ENCODE results near the gene SLC8A1.
A peak's percentile ranks its signal among the peaks of the same experiment; 100 is the strongest.

The SLC8A1 gene

DNA sequence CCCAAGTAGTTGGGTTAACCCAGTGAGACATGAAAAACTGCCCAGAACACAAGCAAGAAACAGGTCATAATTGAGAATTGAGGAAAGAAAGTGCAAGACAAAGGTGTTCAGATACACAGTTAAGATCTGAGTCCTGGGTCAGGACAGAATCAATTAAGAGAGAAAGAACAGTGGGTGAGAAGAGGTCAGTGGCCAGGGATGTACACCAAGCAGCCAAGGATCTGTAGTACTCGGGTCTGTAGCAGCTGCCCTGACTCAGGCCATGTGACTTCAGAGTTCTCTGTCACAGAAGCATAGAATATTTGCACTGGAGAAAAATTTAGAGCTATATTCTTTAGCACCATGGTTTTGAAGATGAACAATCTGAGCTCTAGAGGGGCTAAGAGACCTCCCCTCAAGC is 141.6 kb downstream of the SLC8A1 start:
- DNase-seq (ENCODE audit: low read depth): no peak

DNA sequence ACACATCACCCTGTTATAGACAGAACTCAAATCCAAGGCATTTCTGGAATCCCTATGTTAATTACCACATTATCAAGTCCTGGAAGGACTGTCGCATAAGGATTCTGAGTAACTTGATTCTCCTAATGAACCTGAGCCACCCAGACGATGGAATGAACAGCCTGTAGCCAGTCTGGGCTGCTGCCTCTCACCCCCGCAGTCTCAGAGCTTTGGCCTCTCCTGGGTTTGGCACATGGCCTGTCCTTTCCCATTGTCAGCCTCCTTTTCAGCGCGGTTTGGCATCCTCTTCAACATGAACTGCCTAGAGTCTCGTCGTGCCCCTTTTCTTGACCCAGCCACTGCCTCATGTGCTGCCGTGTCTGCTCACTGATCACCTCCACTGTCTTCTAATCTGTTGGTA is 147.6 kb downstream of the SLC8A1 start:
- no peak for DNase-seq (ENCODE audit: low read depth)

DNA sequence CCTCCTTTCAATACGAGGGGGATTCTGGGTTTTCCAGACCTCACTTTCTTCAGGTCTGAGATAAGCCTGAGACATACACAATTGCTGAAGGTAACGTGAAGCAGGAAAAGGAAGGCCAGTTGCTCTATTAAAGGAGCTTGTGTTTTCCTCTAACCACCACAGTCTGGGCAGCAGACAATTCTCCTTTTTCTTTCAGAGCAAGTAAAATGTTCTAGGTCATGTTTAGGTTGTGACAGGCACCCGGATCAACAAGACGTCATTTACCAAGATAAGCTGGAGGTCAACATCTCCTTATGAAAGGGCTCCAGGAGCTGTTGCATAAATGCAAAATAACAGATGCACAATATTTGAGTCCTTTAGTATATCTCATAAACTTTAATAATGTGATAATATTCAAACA is 148.1 kb downstream of the SLC8A1 start:
- no peak for DNase-seq (ENCODE audit: low read depth)

DNA sequence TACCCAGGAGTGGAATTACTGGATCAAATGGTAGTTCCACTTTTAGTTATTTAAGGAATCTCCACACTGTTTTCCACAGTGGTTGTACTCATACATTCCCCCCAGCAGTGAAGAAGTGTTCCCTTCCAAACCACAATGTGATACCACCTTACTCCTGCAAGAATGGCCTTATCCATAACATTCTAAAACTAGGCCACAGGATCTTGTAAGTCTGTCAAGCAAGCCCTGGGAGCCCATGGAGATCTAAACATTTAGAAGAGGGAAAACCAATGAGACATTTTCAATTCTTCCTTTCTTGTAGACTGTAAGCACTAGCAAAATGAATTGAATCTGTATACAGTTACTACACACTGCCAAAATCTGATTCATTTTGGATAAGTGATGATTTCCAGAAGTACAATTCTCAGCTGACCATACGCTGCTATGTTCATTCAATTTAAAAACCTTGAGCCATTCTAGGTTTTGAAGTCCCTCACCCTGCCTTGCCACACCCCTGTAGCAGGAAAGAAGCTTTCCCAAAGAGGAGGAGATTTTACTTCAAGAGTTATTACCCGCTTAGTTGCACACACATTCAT is 149.1 kb downstream of the SLC8A1 start:
- DNase-seq (ENCODE audit: low read depth): no peak

DNA sequence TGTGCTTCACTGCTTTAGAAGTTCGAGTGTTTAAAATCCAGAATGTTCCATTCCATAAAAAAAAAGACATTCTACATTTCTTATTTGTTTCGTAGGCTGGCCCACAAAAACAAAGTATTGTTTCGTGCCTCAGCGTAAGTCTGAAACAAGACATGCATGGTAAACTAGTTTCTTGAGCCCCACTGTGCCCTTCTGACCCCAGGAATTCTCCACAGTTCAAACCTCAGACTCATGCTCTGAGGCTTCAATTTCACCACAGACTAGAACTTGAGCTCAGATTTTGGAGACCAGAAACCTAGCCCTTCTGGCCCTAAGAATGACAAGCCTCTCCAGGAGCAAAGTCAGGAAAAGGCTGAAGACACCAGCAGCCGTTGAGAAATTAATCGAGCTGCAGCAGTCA is 151.5 kb downstream of the SLC8A1 start:
- no peak for DNase-seq (ENCODE audit: low read depth)

DNA sequence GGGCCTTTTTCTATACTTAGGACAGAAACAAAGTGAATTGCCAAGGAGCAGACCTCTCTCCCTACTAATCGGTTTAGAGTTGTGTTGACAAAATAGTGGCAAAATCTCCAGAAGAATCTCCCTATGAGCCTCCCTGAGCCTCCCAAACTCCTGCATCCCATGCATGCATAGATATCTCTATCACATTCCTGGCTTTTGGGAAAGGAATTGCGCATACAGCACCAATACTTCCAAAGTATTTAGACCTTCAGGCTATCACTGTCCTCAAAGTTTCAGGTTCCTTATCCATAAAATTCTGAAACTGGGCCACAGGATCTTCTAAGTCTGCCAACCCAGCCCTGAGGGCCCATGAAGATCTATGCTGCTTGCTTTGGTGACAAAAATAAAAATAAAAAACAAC is 152.1 kb downstream of the SLC8A1 start:
- no peak for DNase-seq (ENCODE audit: low read depth)

DNA sequence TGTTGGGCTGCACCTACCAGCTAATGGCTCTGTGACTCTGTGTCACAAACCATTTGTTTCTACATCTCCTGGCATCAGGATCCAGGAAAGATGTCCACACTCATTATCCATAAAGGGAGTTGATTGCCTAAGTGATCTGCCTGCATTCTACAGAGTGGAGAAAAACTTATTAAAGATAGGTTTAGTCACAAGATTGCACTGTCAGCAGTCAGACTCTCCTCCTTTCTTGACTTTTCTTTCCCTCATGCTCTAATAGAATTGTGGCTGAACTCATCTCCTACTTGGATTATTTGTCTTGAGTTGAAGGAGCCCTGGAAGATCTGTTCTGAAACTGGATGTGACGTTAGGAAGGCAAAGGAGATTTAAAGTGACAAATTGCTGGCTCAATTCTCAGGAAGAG is 152.7 kb downstream of the SLC8A1 start:
- no peak for DNase-seq (ENCODE audit: low read depth)

DNA sequence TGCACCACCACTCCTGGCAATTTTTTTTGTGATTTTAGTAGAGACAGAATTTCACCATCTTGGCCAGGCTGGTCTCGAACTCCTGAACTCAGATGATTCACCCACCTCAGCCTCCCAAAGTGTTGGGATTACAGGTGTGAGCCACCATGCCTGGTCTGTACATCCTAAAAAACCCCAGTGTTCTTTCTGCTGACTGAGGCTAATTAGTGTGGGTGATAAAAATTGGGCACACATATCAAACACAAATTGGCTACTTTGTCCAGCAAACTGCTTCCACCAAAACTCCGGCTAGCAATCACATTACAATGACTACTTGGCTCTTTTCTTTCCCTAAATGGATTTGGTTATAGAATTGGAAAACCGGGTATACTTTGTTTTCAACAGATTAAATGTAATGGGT is 153.9 kb downstream of the SLC8A1 start:
- DNase-seq (ENCODE audit: low read depth): no peak

DNA sequence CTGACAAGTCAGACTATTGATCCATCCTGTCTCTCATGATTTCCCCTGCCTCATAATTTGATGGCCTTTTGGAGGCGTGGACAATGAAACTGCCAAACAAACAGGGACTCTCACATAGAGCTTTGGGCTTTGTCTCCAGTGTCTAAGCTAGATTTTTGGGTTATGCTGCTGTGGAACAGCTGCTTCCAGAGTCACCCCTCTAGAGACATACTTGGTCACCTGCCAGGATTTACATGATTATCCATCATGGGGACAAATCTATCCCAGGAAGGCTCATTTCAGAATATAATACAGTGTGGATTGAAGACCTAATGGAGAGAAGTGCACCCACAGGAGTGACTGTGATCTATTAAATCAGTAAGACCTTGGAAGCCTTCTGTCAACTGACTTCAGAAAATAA is 159.6 kb downstream of the SLC8A1 start:
- DNase-seq (ENCODE audit: low read depth): no peak

DNA sequence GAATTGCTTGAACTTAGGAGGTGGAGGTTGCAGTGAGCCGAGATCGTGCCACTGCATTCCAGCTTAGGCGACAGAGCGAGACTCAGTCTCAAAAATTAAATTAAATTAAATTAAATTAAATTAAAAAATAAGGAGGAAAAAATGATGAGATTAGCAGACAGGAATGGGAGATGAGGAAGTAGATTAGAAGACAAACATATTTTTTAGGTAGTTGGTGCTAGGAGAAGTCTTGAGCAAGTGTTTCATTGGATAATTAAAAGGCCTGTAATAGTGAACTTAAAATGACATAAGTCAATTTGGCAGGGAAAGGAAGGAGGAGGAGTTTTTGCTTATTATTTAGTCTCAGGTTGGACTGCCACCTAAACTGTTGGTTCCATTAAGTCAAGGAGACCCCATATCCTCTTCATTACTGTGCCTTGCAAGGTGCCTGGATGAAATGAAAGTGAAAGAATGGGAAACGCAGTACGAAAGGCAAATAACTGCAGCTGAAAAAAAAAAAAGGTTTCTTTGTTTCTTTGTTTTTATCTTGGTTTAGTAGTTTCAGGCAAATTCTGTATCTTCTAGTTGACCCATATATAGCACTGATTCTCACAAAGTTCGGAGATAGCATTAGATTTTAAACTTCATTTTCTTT is 162.0 kb downstream of the SLC8A1 start:
- no peak for DNase-seq (ENCODE audit: low read depth)

DNA sequence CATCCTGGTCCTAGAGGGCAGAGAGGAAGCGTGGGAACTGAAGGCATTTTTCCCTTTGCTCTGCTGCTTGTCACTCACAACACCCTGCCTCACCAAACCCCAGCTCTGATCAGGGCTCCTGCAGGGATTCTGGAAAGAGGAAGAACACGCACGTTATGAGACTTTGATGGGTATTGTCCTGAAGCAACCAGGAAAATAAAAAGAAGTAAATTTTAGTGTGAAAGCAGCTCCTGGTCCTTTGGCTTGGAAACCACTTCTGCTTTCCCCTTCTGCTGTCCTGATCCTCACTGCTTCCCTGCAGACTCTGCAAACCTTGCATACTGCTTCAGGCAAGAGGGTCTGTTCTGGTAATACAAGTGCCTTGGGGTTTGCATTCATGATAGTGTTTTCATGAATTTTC is 164.1 kb downstream of the SLC8A1 start:
- DNase-seq (ENCODE audit: low read depth): no peak

DNA sequence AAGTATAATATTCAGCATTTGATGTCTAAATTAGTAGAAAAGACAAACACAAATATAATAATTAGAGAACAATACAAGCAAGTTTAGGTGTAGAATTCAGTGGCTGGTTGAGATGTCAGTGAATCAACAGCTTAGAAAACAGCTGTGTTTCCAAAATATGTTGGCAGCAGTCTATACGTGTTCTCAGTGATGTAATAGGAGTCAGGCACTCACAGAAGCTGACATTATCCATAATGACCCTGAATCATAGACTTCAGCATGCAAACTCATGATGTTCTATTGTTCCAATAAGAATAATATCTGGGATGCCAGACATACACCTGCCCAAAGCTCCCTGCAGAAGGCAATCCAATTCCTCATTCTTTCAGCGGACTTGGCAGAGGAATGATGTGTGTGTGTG is 164.7 kb downstream of the SLC8A1 start:
- DNase-seq (ENCODE audit: low read depth): no peak

DNA sequence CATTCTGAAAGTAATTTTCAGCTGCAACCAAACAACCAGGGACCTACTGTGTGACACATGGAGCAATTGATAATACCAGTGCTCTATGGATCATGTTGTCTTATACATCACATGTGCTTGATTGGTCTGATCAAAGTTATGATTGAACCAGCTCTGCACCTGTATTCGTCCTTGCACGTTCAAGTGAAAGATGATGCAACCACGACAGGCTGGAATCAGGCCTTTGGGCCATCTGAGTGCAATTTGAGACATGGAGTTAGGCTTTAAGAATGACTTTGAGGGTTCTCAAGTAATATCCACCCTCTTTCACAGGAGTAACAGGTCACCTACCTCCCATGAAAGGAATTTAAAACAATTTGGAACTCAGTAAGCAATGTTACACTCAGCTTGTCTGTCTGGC is 165.2 kb downstream of the SLC8A1 start:
- no peak for DNase-seq (ENCODE audit: low read depth)

DNA sequence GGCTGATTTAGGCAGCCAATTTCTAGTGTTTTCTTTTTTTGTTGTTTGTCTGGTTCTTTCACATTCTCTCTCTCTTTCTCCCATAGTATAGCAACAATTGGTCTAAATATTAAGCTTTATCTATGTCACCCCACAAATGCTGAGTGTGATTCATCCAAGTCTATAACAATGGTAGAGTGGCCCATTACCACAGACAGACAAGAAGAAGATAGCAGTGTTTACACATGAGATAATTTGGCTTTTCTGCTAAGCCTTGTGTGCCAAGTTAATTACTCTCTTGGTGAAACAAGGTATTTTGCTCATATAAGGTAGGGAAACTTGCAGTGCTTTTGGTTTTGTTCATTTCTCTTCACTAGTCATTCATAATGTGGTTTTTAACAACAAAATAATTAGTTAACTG is 166.5 kb downstream of the SLC8A1 start:
- DNase-seq (ENCODE audit: low read depth): no peak

DNA sequence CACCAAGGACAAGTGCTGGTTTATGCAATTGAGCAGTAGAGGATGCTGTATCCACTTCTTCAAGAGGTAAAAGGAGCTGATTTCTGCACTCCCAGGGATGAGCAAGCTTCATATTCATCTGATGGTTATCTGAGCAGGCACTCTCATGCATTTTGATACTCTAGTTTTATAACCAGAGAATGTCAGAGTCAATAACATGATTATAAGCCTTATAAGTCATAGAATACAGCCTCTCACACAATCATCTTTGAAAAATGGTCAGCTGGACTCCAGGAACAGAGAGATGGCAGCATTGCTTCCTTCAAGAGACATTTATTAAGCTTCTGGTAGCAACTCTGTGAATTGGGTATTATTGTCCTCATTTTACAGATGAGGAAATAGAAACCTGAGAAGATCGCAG is 167.1 kb downstream of the SLC8A1 start:
- no peak for DNase-seq (ENCODE audit: low read depth)

DNA sequence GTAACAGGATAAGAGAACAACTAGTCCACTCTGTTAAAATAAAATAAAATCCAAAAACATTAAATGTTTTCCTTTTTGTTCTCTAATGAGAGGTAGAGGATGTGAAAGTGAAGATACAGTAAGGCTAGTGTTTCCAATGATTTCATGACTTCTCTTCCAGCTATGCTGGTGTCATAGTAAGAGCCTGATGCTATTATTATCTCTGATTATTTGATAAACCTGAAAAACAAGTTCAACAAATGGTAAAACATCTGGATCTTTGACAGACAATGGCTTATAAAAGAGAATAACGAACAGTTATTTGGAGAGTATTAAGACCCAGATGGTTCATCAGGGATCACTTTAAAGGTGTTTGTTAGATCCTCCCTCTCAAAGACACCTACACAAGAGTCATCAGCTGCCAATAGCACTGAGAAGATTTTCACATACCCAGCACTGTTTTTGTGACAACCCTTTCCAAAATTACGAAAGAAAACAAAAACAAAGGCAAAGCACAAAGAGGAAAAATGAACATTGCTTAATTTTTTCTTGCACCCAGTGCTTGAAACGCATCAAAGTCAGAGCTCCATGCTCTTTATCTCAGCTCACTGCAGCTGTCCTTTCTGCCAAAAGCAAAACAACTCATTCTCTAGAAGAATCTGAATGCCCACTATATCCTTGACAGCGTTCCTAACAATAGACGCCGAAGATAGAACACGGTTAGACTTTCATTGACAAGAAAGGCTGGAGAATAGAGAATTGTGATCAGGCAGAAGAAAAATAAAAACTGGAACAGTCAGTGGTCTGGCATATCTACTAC is 168.6 kb downstream of the SLC8A1 start:
- no peak for DNase-seq (ENCODE audit: low read depth)

DNA sequence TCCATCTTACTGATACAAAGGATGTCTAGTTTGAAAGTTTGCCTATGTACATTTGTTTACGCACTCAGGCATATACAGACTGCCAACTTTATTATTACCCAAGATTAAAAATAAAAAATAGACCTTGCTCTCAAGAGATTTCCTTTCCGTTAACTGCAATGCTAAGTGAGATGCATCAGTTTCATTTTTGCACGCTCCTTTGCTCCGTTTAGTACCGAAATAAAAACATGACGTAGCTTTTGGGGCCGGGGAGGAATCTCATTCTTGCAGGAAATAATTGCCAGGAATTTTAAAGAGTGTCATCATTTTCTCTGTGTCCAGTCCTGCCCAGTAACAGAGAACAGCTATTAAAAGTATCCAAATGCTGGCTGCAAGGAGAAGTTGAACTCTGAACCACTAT is 169.5 kb downstream of the SLC8A1 start:
- no peak for DNase-seq (ENCODE audit: low read depth)

DNA sequence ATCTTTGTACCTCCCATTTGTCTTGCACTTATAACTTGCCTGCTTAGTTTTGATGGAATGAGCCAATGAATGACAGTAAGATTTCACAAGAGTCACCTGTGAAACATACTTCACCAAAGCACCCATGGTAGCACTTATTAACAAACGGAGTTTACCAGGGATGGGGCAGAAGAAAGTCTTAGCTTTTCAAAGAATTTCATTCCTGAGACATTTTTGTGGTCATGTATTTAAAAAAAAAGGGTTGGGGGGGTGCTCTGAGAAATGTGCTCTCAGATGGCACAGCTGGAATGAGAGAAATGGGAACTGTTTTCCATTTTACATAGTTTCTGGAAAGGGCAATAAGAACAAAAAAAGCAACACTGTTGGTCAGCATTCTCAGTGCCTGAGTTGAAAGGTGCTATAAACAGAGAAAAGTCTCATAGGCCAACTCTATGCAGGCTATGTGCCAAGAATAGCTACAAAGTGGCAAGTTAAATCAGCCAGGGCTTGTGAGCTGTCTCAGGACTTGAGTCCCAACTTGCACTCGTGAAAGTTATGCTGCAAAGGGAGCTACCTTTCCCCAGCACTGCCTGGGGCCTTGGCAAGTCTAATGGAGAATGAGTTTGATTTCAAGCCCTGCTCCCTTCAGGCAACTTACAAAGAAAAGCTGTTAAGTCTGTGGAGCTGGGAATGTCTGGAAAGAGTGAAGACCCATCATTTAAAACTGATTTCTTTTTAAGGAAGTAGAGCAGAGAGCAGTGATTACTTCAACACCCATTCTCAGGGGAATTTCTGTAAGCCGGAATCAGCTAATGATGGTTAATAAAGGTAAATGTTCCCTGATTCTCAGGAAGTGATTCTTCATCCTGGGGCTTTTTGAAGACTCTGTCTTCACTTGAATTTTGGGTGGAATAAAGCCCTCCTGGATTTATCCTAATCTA is 170.6 kb downstream of the SLC8A1 start:
- peak; percentile 49 for DNase-seq (ENCODE audit: low read depth)

DNA sequence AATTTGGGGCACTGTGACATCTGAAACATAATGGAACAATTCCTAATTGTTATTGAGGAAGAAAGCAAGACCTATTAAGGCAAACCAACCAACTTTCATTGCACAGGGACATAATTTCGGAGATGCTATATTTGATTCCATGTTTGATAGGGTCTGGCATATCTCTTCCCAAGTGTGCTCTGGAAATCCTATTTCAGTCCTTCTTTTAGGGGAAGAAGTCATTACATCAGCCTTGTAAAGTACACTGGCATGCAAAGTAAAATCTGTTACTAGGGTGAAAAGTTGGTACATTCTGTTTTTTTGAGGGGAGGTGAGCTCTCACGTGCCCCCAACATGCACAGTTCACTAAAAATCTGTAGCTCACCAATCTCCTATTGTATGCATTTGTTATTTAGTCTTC is 172.4 kb downstream of the SLC8A1 start:
- DNase-seq (ENCODE audit: low read depth): no peak

DNA sequence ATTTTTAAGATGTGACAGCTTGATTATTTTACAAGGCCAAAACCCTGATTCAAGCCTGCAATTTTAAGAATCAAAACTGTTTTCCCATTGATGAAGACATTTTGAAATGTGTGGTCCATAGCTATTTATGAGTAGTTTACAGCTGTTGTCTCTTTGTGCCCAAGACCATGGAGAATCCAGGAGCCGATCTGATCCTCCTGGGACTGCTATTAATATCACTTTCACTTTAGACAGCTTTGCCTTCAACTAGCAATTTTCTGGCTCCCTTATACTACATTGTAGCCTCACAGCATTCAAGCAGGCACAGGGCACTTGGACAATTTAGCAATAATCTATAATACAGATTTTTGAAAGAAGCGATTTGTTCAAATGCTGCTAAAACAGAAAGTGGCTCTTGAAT is 172.9 kb downstream of the SLC8A1 start:
- no peak for DNase-seq (ENCODE audit: low read depth)

DNA sequence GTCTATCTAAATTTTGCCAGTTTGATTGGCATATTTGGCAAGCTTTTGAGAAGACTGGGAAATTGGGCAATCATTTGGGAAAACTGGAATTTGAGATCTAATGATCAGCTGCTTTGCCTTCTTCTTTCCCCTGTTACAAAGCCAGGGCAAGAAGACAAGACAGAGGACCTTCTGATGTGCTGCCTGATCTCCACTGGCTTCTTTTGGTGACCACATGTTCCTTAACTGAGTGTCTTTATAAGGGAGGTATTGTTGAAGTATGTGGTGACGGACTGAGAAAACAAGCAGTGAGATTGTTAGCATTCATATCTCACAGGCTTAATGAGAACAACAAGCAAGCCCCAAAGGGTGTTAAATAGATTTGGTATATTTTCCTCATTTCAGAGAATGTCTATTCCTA is 175.8 kb downstream of the SLC8A1 start:
- no peak for DNase-seq (ENCODE audit: low read depth)

DNA sequence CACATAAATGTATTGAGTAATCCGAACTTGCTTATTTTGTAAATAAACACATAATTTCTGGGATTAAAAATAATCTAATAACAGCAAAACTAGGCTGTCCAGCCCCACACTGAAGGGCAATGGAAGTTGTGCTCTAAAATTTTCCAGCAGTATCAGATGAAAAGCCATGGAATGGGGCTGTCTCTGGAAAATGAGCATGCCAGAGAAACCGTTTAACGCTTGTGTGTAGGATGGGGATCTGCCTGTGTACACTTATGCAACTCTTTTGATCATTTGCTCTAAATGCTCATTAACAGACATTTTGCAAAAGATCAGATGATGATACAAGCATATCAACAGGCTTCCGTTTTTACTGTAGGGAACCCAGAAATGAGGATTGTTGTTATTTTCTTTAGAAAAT is 177.6 kb downstream of the SLC8A1 start:
- no peak for DNase-seq (ENCODE audit: low read depth)
